Endothelial cell of umbilical vein (primary cell): ENCODE measurements around the gene MEGF11. TPM values are rescaled to one million over a fixed set of nuclear protein-coding genes. Genes with fewer than 3 reads are reported as not detected.

Experiments used
- BruUV-seq: library from RNA; stranded (reverse); fragments of 400-500 nt; replicated peaks from 2 replicates; lab custom pipeline; 2021; lab: Mats Ljungman, UMichigan
- CTCF ChIA-PET: fragments of 300-600, 350-600 bp; sonication (Branson Sonifier 250); formaldehyde crosslinking; loops from one replicate; lab custom pipeline; 2021; ENCODE audit warnings: antibody characterized with exemption, inconsistent platforms; lab: Charles Lee
- POLR2A ChIA-PET: fragments of 300-600, 350-600 bp; sonication (Branson Sonifier 250); formaldehyde crosslinking; loops from one replicate; lab custom pipeline; 2021; ENCODE audit warnings: antibody characterized with exemption, inconsistent platforms; lab: Charles Lee
- DNase-seq: peaks from one replicate; pipeline ENCODE4 v3.0.0-alpha.2; 2011; ENCODE audit warnings: low read depth, low spot score
- FAIRE-seq: peaks from 2 replicates; lab custom pipeline; 2011; peaks lifted over from hg19 to GRCh38; lab: Jason Lieb, UNC
- H2AFZ ChIP-seq: 2 replicates; pipeline ENCODE4 v1.6.0; 2012; ENCODE audit warnings: low read depth, low read length, control low read depth, inconsistent platforms
- H3K27ac ChIP-seq: 2 replicates; pipeline ENCODE4 v1.5.1; 2011; ENCODE audit warnings: low read depth, mild to moderate bottlenecking, control low read depth, low read length, moderate library complexity; ENCODE audit not compliant: insufficient read depth
- H3K27me3 ChIP-seq, 2 experiments: 2 replicates each; pipeline versions ENCODE4 v1.6.0 to v1.6.1; 2011; ENCODE audit warnings: low read length in 2 of 2, mixed read lengths in 1 of 2; ENCODE audit not compliant: control insufficient read depth in 2 of 2, insufficient read depth in 2 of 2
- H3K36me3 ChIP-seq, 2 experiments: 2 replicates in 1 of 2; 3 replicates in 1 of 2; pipeline ENCODE4 v1.5.1; 2011; ENCODE audit warnings: low read length in 2 of 2, mild to moderate bottlenecking in 1 of 2, moderate library complexity in 1 of 2; ENCODE audit not compliant: control insufficient read depth in 2 of 2, insufficient read depth in 2 of 2; ENCODE audit errors: extremely low read depth in 1 of 2
- H3K4me1 ChIP-seq: 3 replicates; pipeline ENCODE4 v1.5.1; 2011; ENCODE audit warnings: mild to moderate bottlenecking, low read length; ENCODE audit not compliant: control insufficient read depth, insufficient read depth; ENCODE audit errors: extremely low read depth
- H3K4me2 ChIP-seq: 2 replicates; pipeline ENCODE4 v1.6.1; 2011; ENCODE audit warnings: low read length, control low read depth, mixed read lengths; ENCODE audit not compliant: insufficient read depth
- H3K4me3 ChIP-seq, 3 experiments: fragments of 200-600 bp in 1 of 3; sonication (generic), shearing (Covaris generic) in 1 of 3; replicated peaks in 1 of 3; 2 replicates each; pipeline ENCODE4 v1.5.1; 2011 to 2016; ENCODE audit warnings: control low read depth in 3 of 3, low read length in 3 of 3, mild to moderate bottlenecking in 2 of 3, inconsistent platforms in 1 of 3, low read depth in 1 of 3, moderate library complexity in 1 of 3; ENCODE audit not compliant: insufficient read depth in 1 of 3
- H3K79me2 ChIP-seq: 2 replicates; pipeline ENCODE4 v1.6.0; 2012; ENCODE audit warnings: low read length, inconsistent platforms; ENCODE audit not compliant: control insufficient read depth, insufficient read depth
- H3K9ac ChIP-seq: replicated peaks from 2 replicates; pipeline ENCODE3; 2011; ENCODE audit warnings: low read length, control low read depth; ENCODE audit not compliant: insufficient read depth; ENCODE audit errors: extremely low read depth
- H3K9me1 ChIP-seq: replicated peaks from 3 replicates; pipeline ENCODE4 v1.6.0; 2011; ENCODE audit warnings: mild to moderate bottlenecking, low read length; ENCODE audit not compliant: control insufficient read depth, insufficient read depth; ENCODE audit errors: extremely low read depth
- H3K9me3 ChIP-seq: replicated peaks from 2 replicates; pipeline ENCODE4 v1.5.1; 2012; ENCODE audit warnings: low read length, inconsistent platforms; ENCODE audit not compliant: control insufficient read depth, insufficient read depth
- H4K20me1 ChIP-seq: replicated peaks from 2 replicates; pipeline ENCODE3; 2011; ENCODE audit warnings: mild to moderate bottlenecking, low read length; ENCODE audit not compliant: control insufficient read depth, insufficient read depth; ENCODE audit errors: extremely low read depth
- EZH2 ChIP-seq: IDR thresholded peaks from 2 replicates; pipeline ENCODE4 v1.6.1; 2012; ENCODE audit warnings: borderline replicate concordance, low read depth, mild to moderate bottlenecking, moderate library complexity, low read length, inconsistent platforms; ENCODE audit not compliant: severe bottlenecking
- FOS ChIP-seq: IDR thresholded peaks from 2 replicates; pipeline ENCODE4 v1.6.1; 2011; ENCODE audit warnings: mild to moderate bottlenecking, low read length, moderate library complexity, borderline replicate concordance; ENCODE audit not compliant: insufficient read depth
- GATA2 ChIP-seq: IDR thresholded peaks from 2 replicates; pipeline ENCODE4 v1.7.0; 2011; ENCODE audit warnings: low read depth, mild to moderate bottlenecking, moderate library complexity, mixed read lengths, low read length; ENCODE audit not compliant: insufficient read length, insufficient read depth
- JUN ChIP-seq: IDR thresholded peaks from 2 replicates; pipeline ENCODE4 v1.6.1; 2011; ENCODE audit warnings: borderline replicate concordance, low read depth; ENCODE audit not compliant: insufficient read length, insufficient read depth
- MYC ChIP-seq: IDR thresholded peaks from one replicate; pipeline ENCODE4 v1.6.1; 2011; ENCODE audit warnings: mild to moderate bottlenecking, low read depth, low read length
- POLR2A ChIP-seq: IDR thresholded peaks from 2 replicates; pipeline ENCODE4 v1.6.1; 2012; ENCODE audit warnings: low read depth, mild to moderate bottlenecking, control low read depth, low read length
- POLR2AphosphoS5 ChIP-seq: IDR thresholded peaks from 2 replicates; pipeline ENCODE4 v1.6.1; 2012; ENCODE audit warnings: low read depth, mild to moderate bottlenecking, control low read depth, low read length, moderate library complexity; ENCODE audit not compliant: insufficient read depth
- dilution Hi-C: fragments of 300-500 bp; cut with MboI; formaldehyde crosslinking; loops from one replicate; pipeline ENCODE4 v1.15.0; 2019; ENCODE audit warnings: low sequenced_read_pairs; ENCODE audit not compliant: extremely low pct_ligation_motif_present
- intact Hi-C: fragments of 100-400 bp; cut with micrococcal nuclease; formaldehyde crosslinking; loops from one replicate; pipeline ENCODE4 v1.10.0; 2022
- polyA plus RNA-seq, 4 experiments: library from polyadenylated mRNA; depleted of rRNA in 3 of 4; stranded (reverse) in 3 of 4; unstranded in 1 of 4; fragments of >200 nt; gene quantifications; 2 replicates each; pipeline versions ENCODE4 v1.2.1 to v1.2.3, GENCODE V29; 2011 to 2012; ENCODE audit warnings: missing spikeins in 1 of 4
- total RNA-seq: library from RNA; stranded (reverse); gene quantifications from 2 replicates; pipeline ENCODE4 v1.2.3, GENCODE V29; 2021
- TF ChIP-seq, protein P1 (sequence below): IDR thresholded peaks from 2 replicates; pipeline ENCODE4 v1.6.1; 2011; ENCODE audit not compliant: insufficient read depth, insufficient read length
- TF ChIP-seq, protein P2 (sequence below), 2 donors: IDR thresholded peaks; 1 replicate in 1 of 2; 2 replicates in 1 of 2; pipeline ENCODE4 v1.5.1; 2011; ENCODE audit warnings: low read length in 2 of 2, mild to moderate bottlenecking in 2 of 2, moderate library complexity in 2 of 2, control low read depth in 1 of 2, inconsistent platforms in 1 of 2, low read depth in 1 of 2; ENCODE audit not compliant: insufficient read depth in 1 of 2; ENCODE audit errors: extremely low read depth in 1 of 2

Gene MEGF11
- total and polyA plus RNA-seq, 2 donors (not counting 3 experiments of a cell fraction or from before 2014, with no cell fraction given): not detected

DNA sequence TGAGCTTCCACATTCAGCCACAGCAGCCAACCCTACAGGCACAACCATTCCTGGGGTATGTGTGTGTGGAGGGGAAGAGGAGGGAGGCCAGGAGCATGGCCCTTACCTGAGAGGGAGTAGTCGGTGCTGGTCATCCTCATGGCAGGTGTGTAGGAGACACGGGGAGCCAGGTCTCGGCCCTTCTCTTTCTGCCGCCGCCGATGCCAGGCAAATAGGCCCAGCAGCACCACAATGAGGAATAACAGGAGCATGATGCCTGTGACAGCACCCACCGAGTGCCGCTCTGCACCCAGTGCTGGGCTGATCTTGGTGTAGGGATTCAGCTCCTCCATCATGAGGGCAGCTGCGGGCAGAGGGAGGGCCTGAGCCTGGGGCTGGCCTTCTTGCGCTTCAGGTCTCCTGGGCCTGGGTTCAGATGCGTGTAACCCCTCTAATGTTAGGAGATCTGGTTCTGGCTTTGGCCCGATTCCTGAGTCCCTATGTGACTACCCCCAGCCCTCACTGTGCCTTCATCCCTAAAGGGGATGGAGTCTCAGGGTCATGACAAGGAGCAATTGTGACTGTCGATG is 339.8 kb downstream of the MEGF11 start:
- Histone ChIP-seq H3K4me3 (no peak overlapping the region), H3K36me3 (peaks cover 0 to 21% of the 10 kb centered on the region in 2 experiments), H3K4me2 (no peak overlapping the region), H2AFZ (no peak overlapping the region), H3K27ac (no peak overlapping the region), H3K4me1 (no peaks in the 10 kb centered on the region), H4K20me1 (no peaks in the 10 kb centered on the region), H3K79me2 (no peaks in the 10 kb centered on the region), H3K27me3 (no peaks in the 10 kb centered on the region), H3K9ac (no peak overlapping the region), H3K9me3 (no peaks in the 10 kb centered on the region), H3K9me1 (no peaks in the 10 kb centered on the region)
- dilution Hi-C loops (no loop called here), intact Hi-C loops (loop anchor here (10.0 kb wide), 1 partner anchor 371 kb away; no protein-coding TSS in a partner anchor)
- ChIA-PET CTCF (interaction anchor here (0.9 to 1.6 kb wide), 2 partner anchors 8 to 57 kb away, joined by 3 read pairs; no protein-coding TSS in a partner anchor), POLR2A (no interaction called here)
- BruUV-seq: no TSS peak
- TF ChIP-seq JUN (no peak), EZH2 (no peak), POLR2AphosphoS5 (no peak), MYC (no peak), POLR2A (no peak), GATA2 (no peak), FOS (no peak)
- TF ChIP-seq, protein P1, sequence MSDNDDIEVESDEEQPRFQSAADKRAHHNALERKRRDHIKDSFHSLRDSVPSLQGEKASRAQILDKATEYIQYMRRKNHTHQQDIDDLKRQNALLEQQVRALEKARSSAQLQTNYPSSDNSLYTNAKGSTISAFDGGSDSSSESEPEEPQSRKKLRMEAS: no peak
- TF ChIP-seq, protein P2, sequence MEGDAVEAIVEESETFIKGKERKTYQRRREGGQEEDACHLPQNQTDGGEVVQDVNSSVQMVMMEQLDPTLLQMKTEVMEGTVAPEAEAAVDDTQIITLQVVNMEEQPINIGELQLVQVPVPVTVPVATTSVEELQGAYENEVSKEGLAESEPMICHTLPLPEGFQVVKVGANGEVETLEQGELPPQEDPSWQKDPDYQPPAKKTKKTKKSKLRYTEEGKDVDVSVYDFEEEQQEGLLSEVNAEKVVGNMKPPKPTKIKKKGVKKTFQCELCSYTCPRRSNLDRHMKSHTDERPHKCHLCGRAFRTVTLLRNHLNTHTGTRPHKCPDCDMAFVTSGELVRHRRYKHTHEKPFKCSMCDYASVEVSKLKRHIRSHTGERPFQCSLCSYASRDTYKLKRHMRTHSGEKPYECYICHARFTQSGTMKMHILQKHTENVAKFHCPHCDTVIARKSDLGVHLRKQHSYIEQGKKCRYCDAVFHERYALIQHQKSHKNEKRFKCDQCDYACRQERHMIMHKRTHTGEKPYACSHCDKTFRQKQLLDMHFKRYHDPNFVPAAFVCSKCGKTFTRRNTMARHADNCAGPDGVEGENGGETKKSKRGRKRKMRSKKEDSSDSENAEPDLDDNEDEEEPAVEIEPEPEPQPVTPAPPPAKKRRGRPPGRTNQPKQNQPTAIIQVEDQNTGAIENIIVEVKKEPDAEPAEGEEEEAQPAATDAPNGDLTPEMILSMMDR (IDR thresholded peaks at IDR 0.05; ENCODE audit: extremely low read depth in 1 of 2, insufficient read depth in 1 of 2, low read depth in 1 of 2, low read length in 2 of 2): no peak
- FAIRE-seq (no peak), DNase-seq (no peak)
